Endothelial cell of umbilical vein (primary cell): ENCODE data around the gene IFIT5. TPM values are rescaled to one million over a fixed set of nuclear protein-coding genes. Genes with fewer than 3 reads are reported as not detected.

Experiments
- BruUV-seq: library from RNA; stranded (reverse); fragments of 400-500 nt; replicated peaks from 2 replicates; lab custom pipeline; 2021; lab: Mats Ljungman, UMichigan
- CTCF ChIA-PET: fragments of 300-600, 350-600 bp; sonication (Branson Sonifier 250); formaldehyde crosslinking; loops from one replicate; lab custom pipeline; 2021; ENCODE audit warnings: antibody characterized with exemption, inconsistent platforms; lab: Charles Lee
- POLR2A ChIA-PET: fragments of 300-600, 350-600 bp; sonication (Branson Sonifier 250); formaldehyde crosslinking; loops from one replicate; lab custom pipeline; 2021; ENCODE audit warnings: antibody characterized with exemption, inconsistent platforms; lab: Charles Lee
- DNase-seq: peaks from one replicate; pipeline ENCODE4 v3.0.0-alpha.2; 2011; ENCODE audit warnings: low read depth, low spot score
- FAIRE-seq: peaks from 2 replicates; lab custom pipeline; 2011; peaks lifted over from hg19 to GRCh38; lab: Jason Lieb, UNC
- H2AFZ ChIP-seq: 2 replicates; pipeline ENCODE4 v1.6.0; 2012; ENCODE audit warnings: low read depth, low read length, control low read depth, inconsistent platforms
- H3K27ac ChIP-seq: 2 replicates; pipeline ENCODE4 v1.5.1; 2011; ENCODE audit warnings: low read depth, mild to moderate bottlenecking, control low read depth, low read length, moderate library complexity; ENCODE audit not compliant: insufficient read depth
- H3K27me3 ChIP-seq, 2 experiments: 2 replicates each; pipeline versions ENCODE4 v1.6.0 to v1.6.1; 2011; ENCODE audit warnings: low read length in 2 of 2, mixed read lengths in 1 of 2; ENCODE audit not compliant: control insufficient read depth in 2 of 2, insufficient read depth in 2 of 2
- H3K36me3 ChIP-seq, 2 experiments: 2 replicates in 1 of 2; 3 replicates in 1 of 2; pipeline ENCODE4 v1.5.1; 2011; ENCODE audit warnings: low read length in 2 of 2, mild to moderate bottlenecking in 1 of 2, moderate library complexity in 1 of 2; ENCODE audit not compliant: control insufficient read depth in 2 of 2, insufficient read depth in 2 of 2; ENCODE audit errors: extremely low read depth in 1 of 2
- H3K4me1 ChIP-seq: 3 replicates; pipeline ENCODE4 v1.5.1; 2011; ENCODE audit warnings: mild to moderate bottlenecking, low read length; ENCODE audit not compliant: control insufficient read depth, insufficient read depth; ENCODE audit errors: extremely low read depth
- H3K4me2 ChIP-seq: 2 replicates; pipeline ENCODE4 v1.6.1; 2011; ENCODE audit warnings: low read length, control low read depth, mixed read lengths; ENCODE audit not compliant: insufficient read depth
- H3K4me3 ChIP-seq, 3 experiments: fragments of 200-600 bp in 1 of 3; sonication (generic), shearing (Covaris generic) in 1 of 3; replicated peaks in 1 of 3; 2 replicates each; pipeline ENCODE4 v1.5.1; 2011 to 2016; ENCODE audit warnings: control low read depth in 3 of 3, low read length in 3 of 3, mild to moderate bottlenecking in 2 of 3, inconsistent platforms in 1 of 3, low read depth in 1 of 3, moderate library complexity in 1 of 3; ENCODE audit not compliant: insufficient read depth in 1 of 3
- H3K79me2 ChIP-seq: 2 replicates; pipeline ENCODE4 v1.6.0; 2012; ENCODE audit warnings: low read length, inconsistent platforms; ENCODE audit not compliant: control insufficient read depth, insufficient read depth
- H3K9ac ChIP-seq: replicated peaks from 2 replicates; pipeline ENCODE3; 2011; ENCODE audit warnings: low read length, control low read depth; ENCODE audit not compliant: insufficient read depth; ENCODE audit errors: extremely low read depth
- H3K9me1 ChIP-seq: replicated peaks from 3 replicates; pipeline ENCODE4 v1.6.0; 2011; ENCODE audit warnings: mild to moderate bottlenecking, low read length; ENCODE audit not compliant: control insufficient read depth, insufficient read depth; ENCODE audit errors: extremely low read depth
- H3K9me3 ChIP-seq: replicated peaks from 2 replicates; pipeline ENCODE4 v1.5.1; 2012; ENCODE audit warnings: low read length, inconsistent platforms; ENCODE audit not compliant: control insufficient read depth, insufficient read depth
- H4K20me1 ChIP-seq: replicated peaks from 2 replicates; pipeline ENCODE3; 2011; ENCODE audit warnings: mild to moderate bottlenecking, low read length; ENCODE audit not compliant: control insufficient read depth, insufficient read depth; ENCODE audit errors: extremely low read depth
- CTCF ChIP-seq, 2 donors: IDR thresholded peaks; 1 replicate in 1 of 2; 2 replicates in 1 of 2; pipeline ENCODE4 v1.5.1; 2011; ENCODE audit warnings: low read length in 2 of 2, mild to moderate bottlenecking in 2 of 2, moderate library complexity in 2 of 2, control low read depth in 1 of 2, inconsistent platforms in 1 of 2, low read depth in 1 of 2; ENCODE audit not compliant: insufficient read depth in 1 of 2; ENCODE audit errors: extremely low read depth in 1 of 2
- EZH2 ChIP-seq: IDR thresholded peaks from 2 replicates; pipeline ENCODE4 v1.6.1; 2012; ENCODE audit warnings: borderline replicate concordance, low read depth, mild to moderate bottlenecking, moderate library complexity, low read length, inconsistent platforms; ENCODE audit not compliant: severe bottlenecking
- FOS ChIP-seq: IDR thresholded peaks from 2 replicates; pipeline ENCODE4 v1.6.1; 2011; ENCODE audit warnings: mild to moderate bottlenecking, low read length, moderate library complexity, borderline replicate concordance; ENCODE audit not compliant: insufficient read depth
- GATA2 ChIP-seq: IDR thresholded peaks from 2 replicates; pipeline ENCODE4 v1.7.0; 2011; ENCODE audit warnings: low read depth, mild to moderate bottlenecking, moderate library complexity, mixed read lengths, low read length; ENCODE audit not compliant: insufficient read length, insufficient read depth
- JUN ChIP-seq: IDR thresholded peaks from 2 replicates; pipeline ENCODE4 v1.6.1; 2011; ENCODE audit warnings: borderline replicate concordance, low read depth; ENCODE audit not compliant: insufficient read length, insufficient read depth
- MYC ChIP-seq: IDR thresholded peaks from one replicate; pipeline ENCODE4 v1.6.1; 2011; ENCODE audit warnings: mild to moderate bottlenecking, low read depth, low read length
- POLR2A ChIP-seq: IDR thresholded peaks from 2 replicates; pipeline ENCODE4 v1.6.1; 2012; ENCODE audit warnings: low read depth, mild to moderate bottlenecking, control low read depth, low read length
- POLR2AphosphoS5 ChIP-seq: IDR thresholded peaks from 2 replicates; pipeline ENCODE4 v1.6.1; 2012; ENCODE audit warnings: low read depth, mild to moderate bottlenecking, control low read depth, low read length, moderate library complexity; ENCODE audit not compliant: insufficient read depth
- dilution Hi-C: fragments of 300-500 bp; cut with MboI; formaldehyde crosslinking; loops from one replicate; pipeline ENCODE4 v1.15.0; 2019; ENCODE audit warnings: low sequenced_read_pairs; ENCODE audit not compliant: extremely low pct_ligation_motif_present
- intact Hi-C: fragments of 100-400 bp; cut with micrococcal nuclease; formaldehyde crosslinking; loops from one replicate; pipeline ENCODE4 v1.10.0; 2022
- polyA plus RNA-seq, 4 experiments: library from polyadenylated mRNA; depleted of rRNA in 3 of 4; stranded (reverse) in 3 of 4; unstranded in 1 of 4; fragments of >200 nt; gene quantifications; 2 replicates each; pipeline versions ENCODE4 v1.2.1 to v1.2.3, GENCODE V29; 2011 to 2012; ENCODE audit warnings: missing spikeins in 1 of 4
- total RNA-seq: library from RNA; stranded (reverse); gene quantifications from 2 replicates; pipeline ENCODE4 v1.2.3, GENCODE V29; 2021
- TF ChIP-seq, protein P1 (sequence below): IDR thresholded peaks from 2 replicates; pipeline ENCODE4 v1.6.1; 2011; ENCODE audit not compliant: insufficient read depth, insufficient read length

IFIT5 gene
- total and polyA plus RNA-seq, 2 donors (not counting 3 experiments of a cell fraction or from before 2014, with no cell fraction given), result 1.0 to 3.2 TPM

GRCh38 chr10:89450901-89451300 is 36.5 kb downstream of the IFIT5 start:
- BruUV-seq, result no TSS peak

More at GRCh38 chr10:89450901-89451300, 36.5 kb downstream of the IFIT5 start:
- H3K4me3 ChIP-seq, result no peak overlapping the region
- no peaks in the 10 kb centered on the region for H4K20me1 ChIP-seq
- no peaks in the 10 kb centered on the region for H3K9me3 ChIP-seq
- H3K4me2 ChIP-seq, result no peak overlapping the region
- H3K27me3 ChIP-seq, result no peaks in the 10 kb centered on the region
- POLR2A ChIA-PET, result no interaction called here
- no peaks in the 10 kb centered on the region for H3K79me2 ChIP-seq
- dilution Hi-C loops (no loop called here), intact Hi-C loops (no loop called here)
- H2AFZ ChIP-seq, result no peak overlapping the region
- H3K9me1 ChIP-seq, result no peaks in the 10 kb centered on the region
- CTCF ChIA-PET, result interaction anchor here (1.5 kb wide), 1 partner anchor 16 kb away, joined by 6 read pairs; no protein-coding TSS in a partner anchor
- peaks cover 4% of the 10 kb centered on the region for H3K4me1 ChIP-seq
- DNase-seq (no peak), FAIRE-seq (no peak)
- no peak overlapping the region for H3K9ac ChIP-seq
- H3K36me3 ChIP-seq, result no peaks in the 10 kb centered on the region
- no peak overlapping the region for H3K27ac ChIP-seq
- no peak for TF ChIP-seq JUN
- no peak for TF ChIP-seq POLR2A
- TF ChIP-seq, protein P1, sequence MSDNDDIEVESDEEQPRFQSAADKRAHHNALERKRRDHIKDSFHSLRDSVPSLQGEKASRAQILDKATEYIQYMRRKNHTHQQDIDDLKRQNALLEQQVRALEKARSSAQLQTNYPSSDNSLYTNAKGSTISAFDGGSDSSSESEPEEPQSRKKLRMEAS, result no peak
- no peak for TF ChIP-seq FOS
- TF ChIP-seq MYC, result no peak
- TF ChIP-seq EZH2, result no peak
- no peak for TF ChIP-seq CTCF (IDR thresholded peaks at IDR 0.05; ENCODE audit: extremely low read depth in 1 of 2, insufficient read depth in 1 of 2, low read depth in 1 of 2, low read length in 2 of 2)
- TF ChIP-seq POLR2AphosphoS5, result no peak
- no peak for TF ChIP-seq GATA2
